ENCODE results near the gene COLEC12.

COLEC12 gene

DNA sequence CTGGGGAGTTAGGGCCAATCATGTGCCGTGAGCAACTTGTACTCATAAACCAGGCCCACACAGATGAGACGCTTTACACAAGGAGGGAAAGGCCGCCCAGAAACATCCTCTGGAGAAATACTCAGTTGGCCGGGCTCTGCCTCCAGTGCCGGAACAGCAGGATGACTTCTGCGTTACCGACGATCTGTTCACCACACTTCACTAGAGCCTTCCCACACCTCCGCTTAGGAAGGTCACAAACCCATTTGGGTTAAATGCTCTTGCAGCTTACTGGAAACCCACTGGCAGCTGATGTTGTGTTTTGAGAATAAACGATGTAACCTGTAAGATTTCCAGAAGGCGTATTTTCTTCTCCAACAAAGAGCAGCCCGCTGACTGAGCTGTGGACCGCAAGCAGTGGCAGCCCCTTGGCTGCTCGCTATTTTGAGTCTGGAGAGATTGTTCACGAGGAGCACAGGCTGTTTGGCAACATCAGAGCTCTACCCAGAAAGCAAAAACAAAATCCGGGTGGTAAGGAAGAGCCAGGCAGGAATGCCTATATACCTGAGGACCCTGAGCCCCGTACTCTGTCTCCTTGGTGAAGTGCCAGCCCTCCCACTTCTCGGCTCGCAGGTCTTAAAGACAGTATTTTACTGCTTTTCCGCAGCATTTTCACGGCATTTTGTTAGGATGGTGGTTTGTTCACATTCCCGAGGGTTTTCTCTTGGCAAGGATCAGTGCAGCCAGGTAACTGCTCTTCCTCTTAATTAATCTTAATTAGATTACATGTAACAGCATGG is 44.0 kb downstream of the COLEC12 start:
- H3K27ac ChIP-seq: peak overlapping the region; percentile 46; the same call in 1 of the 2 replicates
- DNase-seq: no peak
- H3K36me3 ChIP-seq: no peaks in the 10 kb centered on the region
- H3K9me3 ChIP-seq (ENCODE audit: severe bottlenecking): no peaks in the 10 kb centered on the region
- H3K4me3 ChIP-seq (ENCODE audit: low read depth, low read length): no peak overlapping the region
- TF ChIP-seq, protein P1, sequence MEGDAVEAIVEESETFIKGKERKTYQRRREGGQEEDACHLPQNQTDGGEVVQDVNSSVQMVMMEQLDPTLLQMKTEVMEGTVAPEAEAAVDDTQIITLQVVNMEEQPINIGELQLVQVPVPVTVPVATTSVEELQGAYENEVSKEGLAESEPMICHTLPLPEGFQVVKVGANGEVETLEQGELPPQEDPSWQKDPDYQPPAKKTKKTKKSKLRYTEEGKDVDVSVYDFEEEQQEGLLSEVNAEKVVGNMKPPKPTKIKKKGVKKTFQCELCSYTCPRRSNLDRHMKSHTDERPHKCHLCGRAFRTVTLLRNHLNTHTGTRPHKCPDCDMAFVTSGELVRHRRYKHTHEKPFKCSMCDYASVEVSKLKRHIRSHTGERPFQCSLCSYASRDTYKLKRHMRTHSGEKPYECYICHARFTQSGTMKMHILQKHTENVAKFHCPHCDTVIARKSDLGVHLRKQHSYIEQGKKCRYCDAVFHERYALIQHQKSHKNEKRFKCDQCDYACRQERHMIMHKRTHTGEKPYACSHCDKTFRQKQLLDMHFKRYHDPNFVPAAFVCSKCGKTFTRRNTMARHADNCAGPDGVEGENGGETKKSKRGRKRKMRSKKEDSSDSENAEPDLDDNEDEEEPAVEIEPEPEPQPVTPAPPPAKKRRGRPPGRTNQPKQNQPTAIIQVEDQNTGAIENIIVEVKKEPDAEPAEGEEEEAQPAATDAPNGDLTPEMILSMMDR (IDR thresholded peaks at IDR 0.05; ENCODE audit: low read depth, low read length): no peak
- H3K27me3 ChIP-seq (ENCODE audit: insufficient read depth, low read depth, severe bottlenecking): no peaks in the 10 kb centered on the region

DNA sequence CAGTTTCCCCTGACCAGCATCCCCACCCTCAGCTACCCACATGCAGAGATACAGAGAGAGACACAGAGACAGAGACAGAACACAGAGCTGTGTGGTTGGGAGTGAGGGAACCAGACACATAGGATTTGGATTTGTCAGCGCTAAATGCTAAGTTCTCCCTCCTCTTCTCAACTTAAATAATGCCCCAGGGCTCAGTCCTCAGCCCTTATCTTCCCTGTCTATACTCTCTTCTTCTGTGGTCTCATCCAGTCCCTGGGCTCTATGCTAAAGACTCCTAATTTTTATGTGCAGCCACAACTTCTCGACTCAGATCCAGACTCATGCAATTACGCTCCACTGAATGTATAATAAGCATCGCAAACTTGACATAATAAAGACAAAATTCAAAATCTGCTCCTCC is 47.1 kb downstream of the COLEC12 start:
- TF ChIP-seq, protein P1 (IDR thresholded peaks at IDR 0.05; ENCODE audit: low read depth, low read length): no peak
- no peak overlapping the region for H3K4me3 ChIP-seq (ENCODE audit: low read depth, low read length)
- H3K9me3 ChIP-seq (ENCODE audit: severe bottlenecking): peaks cover 10% of the 10 kb centered on the region
- no peak overlapping the region for H3K27ac ChIP-seq
- no peak for DNase-seq
- H3K36me3 ChIP-seq: no peaks in the 10 kb centered on the region
- H3K27me3 ChIP-seq (ENCODE audit: insufficient read depth, low read depth, severe bottlenecking): no peaks in the 10 kb centered on the region

DNA sequence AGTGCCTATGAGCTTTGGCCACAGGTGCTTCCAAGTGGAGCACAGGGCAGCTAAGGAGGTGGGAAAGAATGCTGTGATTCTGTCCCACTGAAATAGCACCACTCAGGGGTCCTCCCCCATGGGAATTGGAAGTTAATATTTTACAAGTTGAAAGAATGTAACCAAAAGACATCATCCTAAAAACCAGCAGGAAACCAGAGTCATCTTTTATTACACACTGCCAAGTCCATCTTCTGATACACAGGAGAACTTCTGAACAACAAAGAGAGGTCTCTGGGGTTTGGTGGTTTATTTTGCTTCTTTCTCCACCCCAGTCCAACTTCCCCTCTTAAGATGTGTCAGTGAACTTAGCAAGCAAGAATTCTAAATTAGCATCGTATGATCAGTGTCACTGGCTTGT is 47.7 kb downstream of the COLEC12 start:
- Histone ChIP-seq H3K36me3 (no peaks in the 10 kb centered on the region), H3K9me3 (ENCODE audit: severe bottlenecking) (peaks cover 10% of the 10 kb centered on the region), H3K4me3 (ENCODE audit: low read depth, low read length) (no peak overlapping the region), H3K27ac (no peak overlapping the region), H3K27me3 (ENCODE audit: insufficient read depth, low read depth, severe bottlenecking) (no peaks in the 10 kb centered on the region)
- TF ChIP-seq, protein P1 (IDR thresholded peaks at IDR 0.05; ENCODE audit: low read depth, low read length): no peak
- DNase-seq: no peak

DNA sequence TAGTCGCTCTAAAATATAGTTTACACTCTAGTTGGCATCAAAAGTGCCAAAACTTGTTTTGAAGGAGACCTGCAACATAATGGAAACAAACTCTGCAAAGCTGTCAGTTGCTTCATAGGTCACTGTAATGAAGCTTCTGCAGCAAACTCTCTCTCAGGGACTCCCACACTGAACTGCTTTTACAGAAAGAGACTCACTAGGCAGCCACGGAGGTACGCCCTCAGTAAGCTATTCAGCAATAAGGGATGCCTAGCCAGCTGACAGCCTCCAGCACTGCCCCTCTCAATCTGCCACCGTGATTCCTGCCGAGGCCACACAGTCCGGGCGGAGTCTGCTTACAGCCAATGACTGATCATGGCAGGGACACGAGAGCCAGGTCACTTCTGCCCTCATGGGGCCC is 51.1 kb downstream of the COLEC12 start:
- Histone ChIP-seq H3K27me3 (ENCODE audit: insufficient read depth, low read depth, severe bottlenecking) (no peaks in the 10 kb centered on the region), H3K9me3 (ENCODE audit: severe bottlenecking) (peaks cover 10% of the 10 kb centered on the region), H3K36me3 (no peaks in the 10 kb centered on the region), H3K4me3 (ENCODE audit: low read depth, low read length) (no peak overlapping the region), H3K27ac (no peak overlapping the region)
- TF ChIP-seq, protein P1 (IDR thresholded peaks at IDR 0.05; ENCODE audit: low read depth, low read length): peak; percentile 27; the same call in 1 of the 2 replicates
- DNase-seq: peak; percentile 91

DNA sequence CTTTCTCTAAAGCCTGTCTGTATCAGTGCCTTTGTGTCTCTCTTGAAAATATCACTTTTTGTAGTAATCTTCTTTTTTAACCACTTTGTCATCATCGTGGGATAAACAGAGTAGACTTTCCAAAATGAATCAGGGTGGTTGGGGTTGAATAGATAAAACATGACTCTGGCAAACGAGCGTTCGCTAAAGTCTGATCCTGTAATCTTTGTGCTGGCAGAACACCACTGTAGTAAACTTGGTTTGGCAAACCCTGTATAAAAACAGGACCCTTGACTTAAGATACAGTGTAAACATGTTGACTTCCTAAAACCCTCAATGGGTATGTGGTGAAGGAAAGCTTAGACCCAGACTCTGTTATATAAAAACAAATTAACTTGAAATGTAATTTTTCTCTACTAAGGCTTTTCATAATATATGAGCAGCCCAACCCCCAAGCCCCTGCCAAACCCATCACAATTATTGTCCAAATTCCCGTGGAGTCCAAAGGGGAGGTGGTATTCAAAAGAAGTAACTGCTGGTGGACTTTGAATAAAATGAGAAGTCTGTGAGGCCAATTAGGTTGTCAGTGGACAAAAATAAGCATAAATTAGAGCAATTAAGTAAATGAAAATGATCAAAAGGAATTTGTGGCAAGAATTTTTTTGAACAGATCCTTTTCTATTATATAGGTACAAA is 52.2 kb downstream of the COLEC12 start:
- no peaks in the 10 kb centered on the region for H3K27me3 ChIP-seq (ENCODE audit: insufficient read depth, low read depth, severe bottlenecking)
- H3K27ac ChIP-seq: no peak overlapping the region
- TF ChIP-seq, protein P1 (IDR thresholded peaks at IDR 0.05; ENCODE audit: low read depth, low read length): no peak
- H3K4me3 ChIP-seq (ENCODE audit: low read depth, low read length): no peak overlapping the region
- H3K9me3 ChIP-seq (ENCODE audit: severe bottlenecking): peaks cover 10% of the 10 kb centered on the region
- DNase-seq: no peak
- no peaks in the 10 kb centered on the region for H3K36me3 ChIP-seq
